K562 (cell line): ENCODE data around the gene TARBP1. TPM values are rescaled to one million over a fixed set of nuclear protein-coding genes. Genes with fewer than 3 reads are reported as not detected.

Experiments
- EP400 ChIP-seq: fragments of 450-650 bp; IDR thresholded peaks from 2 replicates; pipeline ENCODE4 v1.6.1; 2017; ENCODE audit warnings: antibody characterized with exemption, mild to moderate bottlenecking, moderate library complexity
- FOXK2 ChIP-seq, 2 experiments: fragments of 450-650 bp; IDR thresholded peaks in 1 of 2; conservative IDR thresholded peaks in 1 of 2; 2 replicates each; pipeline ENCODE4 v1.6.1; 2016; ENCODE audit warnings: low read depth in 2 of 2, mild to moderate bottlenecking in 1 of 2
- JUN ChIP-seq, 2 experiments: sonication (generic) in 1 of 2; formaldehyde crosslinking in 1 of 2; IDR thresholded peaks; 2 replicates each; pipeline versions ENCODE4 v1.6.1 to v1.8.0; 2012 to 2022; ENCODE audit warnings: borderline replicate concordance in 2 of 2, mild to moderate bottlenecking in 2 of 2, improper control_type of control experiment in 1 of 2, low read depth in 1 of 2, low read length in 1 of 2, missing genetic modification reagents in 1 of 2
- KDM1A ChIP-seq, 2 experiments: fragments of 450-650 bp; IDR thresholded peaks; 2 replicates each; pipeline ENCODE4 v1.6.1; 2016; ENCODE audit warnings: mild to moderate bottlenecking in 2 of 2
- LCOR ChIP-seq: sonication (generic); formaldehyde crosslinking; IDR thresholded peaks from 2 replicates; pipeline ENCODE4 v1.8.0; 2022; ENCODE audit warnings: mild to moderate bottlenecking, missing genetic modification reagents
- MAFK ChIP-seq: IDR thresholded peaks from 2 replicates; pipeline ENCODE4 v1.6.1; 2011; ENCODE audit warnings: low read length, improper control_type of control experiment
- MEIS2 ChIP-seq: fragments of 450-650 bp; IDR thresholded peaks from 2 replicates; pipeline ENCODE4 v1.6.1; 2014; ENCODE audit warnings: mild to moderate bottlenecking; ENCODE audit not compliant: partially characterized antibody
- NR2F6 ChIP-seq: fragments of 450-650 bp; formaldehyde crosslinking; IDR thresholded peaks from 2 replicates; pipeline ENCODE4 v1.4.0; 2020; ENCODE audit warnings: mild to moderate bottlenecking
- POLR2B ChIP-seq: fragments of 450-650 bp; IDR thresholded peaks from 2 replicates; pipeline ENCODE4 v1.6.1; 2018; ENCODE audit warnings: low read depth; ENCODE audit not compliant: partially characterized antibody
- PRMT5 ChIP-seq: sonication (generic); formaldehyde crosslinking; IDR thresholded peaks from 2 replicates; pipeline ENCODE4 v1.5.0; 2020; ENCODE audit warnings: missing genetic modification reagents
- SMAD2 ChIP-seq: fragments of 150-350 bp; IDR thresholded peaks from 2 replicates; pipeline ENCODE4 v1.6.1; 2014; ENCODE audit warnings: low read depth, mild to moderate bottlenecking, low read length
- SMARCA5 ChIP-seq: fragments of 450-650 bp; IDR thresholded peaks from 2 replicates; pipeline ENCODE4 v1.6.1; 2016
- TAF15 ChIP-seq: fragments of 200-400 bp; formaldehyde crosslinking; IDR thresholded peaks from 2 replicates; pipeline ENCODE4 v1.6.1; 2017; ENCODE audit warnings: mild to moderate bottlenecking, low read depth, low read length, moderate library complexity
- TEAD2 ChIP-seq: fragments of 450-650 bp; IDR thresholded peaks from 2 replicates; pipeline ENCODE4 v1.6.1; 2016; ENCODE audit warnings: missing genetic modification characterization, control low read depth, missing compliant biosample characterization
- YY1 ChIP-seq, 3 experiments: IDR thresholded peaks; 2 replicates each; pipeline ENCODE4 v1.6.1; 2011; ENCODE audit warnings: low read length in 2 of 3, mild to moderate bottlenecking in 2 of 3, moderate library complexity in 2 of 3, borderline replicate concordance in 1 of 3, control low read depth in 1 of 3, low read depth in 1 of 3; ENCODE audit not compliant: insufficient read depth in 3 of 3, insufficient replicate concordance in 2 of 3, control insufficient read depth in 1 of 3, insufficient read length in 1 of 3; ENCODE audit errors: extremely low read depth in 1 of 3
- ZFX ChIP-seq: sonication (generic); formaldehyde crosslinking; IDR thresholded peaks from 2 replicates; pipeline ENCODE4 v1.8.0; 2022; ENCODE audit warnings: mild to moderate bottlenecking, missing genetic modification reagents, moderate library complexity
- ZNF124 ChIP-seq: sonication (generic); formaldehyde crosslinking; IDR thresholded peaks from 2 replicates; pipeline ENCODE4 v1.8.1; 2022; ENCODE audit warnings: missing genetic modification reagents
- ZNF232 ChIP-seq: sonication (generic); formaldehyde crosslinking; IDR thresholded peaks from 2 replicates; pipeline ENCODE4 v1.8.0; 2022; ENCODE audit warnings: mild to moderate bottlenecking, missing genetic modification reagents
- ZNF445 ChIP-seq: fragments of 250-450 bp; sonication (Bioruptor Pico); IDR thresholded peaks from 2 replicates; pipeline ENCODE4 v1.4.0; 2020; ENCODE audit warnings: low read depth, mild to moderate bottlenecking, moderate library complexity
- polyA plus RNA-seq, 8 experiments: library from polyadenylated mRNA; depleted of rRNA in 4 of 8; stranded (reverse) in 5 of 8; unstranded in 3 of 8; fragments of >200 nt; fragmentation: Nextera tagmentation in 2 of 8; fragmentation: Illumina TruSeq in 1 of 8; extraction: Ambion mirVana in 2 of 8; extraction: Trizol in 1 of 8; gene quantifications; 2 replicates each; pipeline versions ENCODE4 v1.2.1 to v1.2.3, GENCODE V29; 2011 to 2014; ENCODE audit warnings: inconsistent platforms in 1 of 8, missing spikeins in 1 of 8
- total RNA-seq, 7 experiments: library from RNA; depleted of rRNA in 6 of 7; stranded (reverse); fragments of >200 nt in 6 of 7; fragmentation: Illumina TruSeq in 2 of 7; extraction: Trizol in 2 of 7; gene quantifications; 2 replicates each; pipeline versions ENCODE4 v1.2.1 to v1.2.3, GENCODE V29; 2011 to 2021; ENCODE audit warnings: low replicate concordance in 1 of 7
- TF ChIP-seq, protein P1 (sequence below): sonication (generic); formaldehyde crosslinking; IDR thresholded peaks from 2 replicates; pipeline ENCODE4 v1.8.0; 2023; ENCODE audit warnings: mild to moderate bottlenecking, missing genetic modification reagents
- TF ChIP-seq, protein P2 (sequence below): fragments of 450-650 bp; formaldehyde crosslinking; IDR thresholded peaks from 2 replicates; pipeline ENCODE4 v1.4.0; 2020; ENCODE audit warnings: mild to moderate bottlenecking, moderate library complexity
- TF ChIP-seq, protein P3 (sequence below): sonication (generic); formaldehyde crosslinking; IDR thresholded peaks from 2 replicates; pipeline ENCODE4 v1.8.0; 2022; ENCODE audit warnings: mild to moderate bottlenecking, low read depth, missing genetic modification reagents

TARBP1 gene
- total and polyA plus RNA-seq, 9 of the 15 experiments (the other 6 are each of a cell fraction or from before 2014, with no cell fraction given): 8.8 to 48.0 (median 22.9) TPM

DNA sequence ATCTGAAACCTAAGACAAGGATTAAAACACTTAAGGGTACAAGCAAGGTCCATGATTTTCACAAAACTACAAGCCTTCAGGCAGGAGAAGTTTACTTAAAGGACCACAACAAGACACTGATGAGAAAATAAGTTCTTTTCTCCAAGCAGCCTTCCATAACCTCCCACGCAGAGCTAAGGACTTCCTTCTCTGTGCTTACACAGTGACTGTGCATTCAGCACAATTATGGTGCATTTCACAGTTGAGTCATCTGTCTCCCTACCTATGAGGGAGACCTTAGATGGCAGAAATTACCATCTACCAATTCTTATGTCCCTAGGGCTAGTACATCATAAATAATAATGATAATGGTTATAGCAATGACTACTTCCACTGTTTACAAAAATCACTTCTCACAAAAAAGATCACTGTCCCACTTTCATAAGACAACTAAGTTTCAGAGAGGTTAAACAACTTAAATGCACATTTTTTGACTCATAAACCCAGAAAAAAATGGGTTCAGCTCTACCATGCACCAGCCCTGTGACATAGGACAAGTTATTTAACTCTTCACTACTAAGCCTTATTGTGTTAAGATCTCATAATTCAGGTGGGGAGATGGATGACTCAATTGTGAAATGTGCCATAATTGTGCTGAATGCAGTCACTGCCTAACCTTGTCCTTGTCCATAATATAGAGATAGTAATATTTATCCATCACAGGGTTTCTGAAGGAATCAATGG is 45.3 kb downstream of the TARBP1 start (continued):
- TF ChIP-seq, protein P1, sequence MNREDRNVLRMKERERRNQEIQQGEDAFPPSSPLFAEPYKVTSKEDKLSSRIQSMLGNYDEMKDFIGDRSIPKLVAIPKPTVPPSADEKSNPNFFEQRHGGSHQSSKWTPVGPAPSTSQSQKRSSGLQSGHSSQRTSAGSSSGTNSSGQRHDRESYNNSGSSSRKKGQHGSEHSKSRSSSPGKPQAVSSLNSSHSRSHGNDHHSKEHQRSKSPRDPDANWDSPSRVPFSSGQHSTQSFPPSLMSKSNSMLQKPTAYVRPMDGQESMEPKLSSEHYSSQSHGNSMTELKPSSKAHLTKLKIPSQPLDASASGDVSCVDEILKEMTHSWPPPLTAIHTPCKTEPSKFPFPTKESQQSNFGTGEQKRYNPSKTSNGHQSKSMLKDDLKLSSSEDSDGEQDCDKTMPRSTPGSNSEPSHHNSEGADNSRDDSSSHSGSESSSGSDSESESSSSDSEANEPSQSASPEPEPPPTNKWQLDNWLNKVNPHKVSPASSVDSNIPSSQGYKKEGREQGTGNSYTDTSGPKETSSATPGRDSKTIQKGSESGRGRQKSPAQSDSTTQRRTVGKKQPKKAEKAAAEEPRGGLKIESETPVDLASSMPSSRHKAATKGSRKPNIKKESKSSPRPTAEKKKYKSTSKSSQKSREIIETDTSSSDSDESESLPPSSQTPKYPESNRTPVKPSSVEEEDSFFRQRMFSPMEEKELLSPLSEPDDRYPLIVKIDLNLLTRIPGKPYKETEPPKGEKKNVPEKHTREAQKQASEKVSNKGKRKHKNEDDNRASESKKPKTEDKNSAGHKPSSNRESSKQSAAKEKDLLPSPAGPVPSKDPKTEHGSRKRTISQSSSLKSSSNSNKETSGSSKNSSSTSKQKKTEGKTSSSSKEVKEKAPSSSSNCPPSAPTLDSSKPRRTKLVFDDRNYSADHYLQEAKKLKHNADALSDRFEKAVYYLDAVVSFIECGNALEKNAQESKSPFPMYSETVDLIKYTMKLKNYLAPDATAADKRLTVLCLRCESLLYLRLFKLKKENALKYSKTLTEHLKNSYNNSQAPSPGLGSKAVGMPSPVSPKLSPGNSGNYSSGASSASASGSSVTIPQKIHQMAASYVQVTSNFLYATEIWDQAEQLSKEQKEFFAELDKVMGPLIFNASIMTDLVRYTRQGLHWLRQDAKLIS: no peak
- no peak for TF ChIP-seq SMARCA5
- TF ChIP-seq NR2F6 (CRISPR knock-in tag): no peak
- no peak for TF ChIP-seq ZNF124 (CRISPR knock-in tag)
- TF ChIP-seq TAF15: no peak
- no peak for TF ChIP-seq TEAD2 (tag)
- TF ChIP-seq, protein P2, sequence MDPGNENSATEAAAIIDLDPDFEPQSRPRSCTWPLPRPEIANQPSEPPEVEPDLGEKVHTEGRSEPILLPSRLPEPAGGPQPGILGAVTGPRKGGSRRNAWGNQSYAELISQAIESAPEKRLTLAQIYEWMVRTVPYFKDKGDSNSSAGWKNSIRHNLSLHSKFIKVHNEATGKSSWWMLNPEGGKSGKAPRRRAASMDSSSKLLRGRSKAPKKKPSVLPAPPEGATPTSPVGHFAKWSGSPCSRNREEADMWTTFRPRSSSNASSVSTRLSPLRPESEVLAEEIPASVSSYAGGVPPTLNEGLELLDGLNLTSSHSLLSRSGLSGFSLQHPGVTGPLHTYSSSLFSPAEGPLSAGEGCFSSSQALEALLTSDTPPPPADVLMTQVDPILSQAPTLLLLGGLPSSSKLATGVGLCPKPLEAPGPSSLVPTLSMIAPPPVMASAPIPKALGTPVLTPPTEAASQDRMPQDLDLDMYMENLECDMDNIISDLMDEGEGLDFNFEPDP (CRISPR knock-in tag): no peak
- TF ChIP-seq ZNF232 (CRISPR knock-in tag): no peak
- TF ChIP-seq POLR2B: no peak
- peak; percentile 44; the same call in 1 of the 2 replicates for TF ChIP-seq JUN (IDR thresholded peaks at IDR 0.05; ENCODE audit: borderline replicate concordance, low read depth, low read length)
- no peak for TF ChIP-seq JUN (CRISPR knock-in tag; IDR thresholded peaks at IDR 0.05; ENCODE audit: borderline replicate concordance)
- TF ChIP-seq FOXK2 (conservative IDR thresholded peaks at IDR 0.05 in 1 of 2, IDR thresholded peaks at IDR 0.05 in 1 of 2; ENCODE audit: low read depth in 2 of 2): 0 out of 4 replicates have a peak, but pooled peaks of 1 of the 2 experiments have one; percentile 23
- TF ChIP-seq, protein P3, sequence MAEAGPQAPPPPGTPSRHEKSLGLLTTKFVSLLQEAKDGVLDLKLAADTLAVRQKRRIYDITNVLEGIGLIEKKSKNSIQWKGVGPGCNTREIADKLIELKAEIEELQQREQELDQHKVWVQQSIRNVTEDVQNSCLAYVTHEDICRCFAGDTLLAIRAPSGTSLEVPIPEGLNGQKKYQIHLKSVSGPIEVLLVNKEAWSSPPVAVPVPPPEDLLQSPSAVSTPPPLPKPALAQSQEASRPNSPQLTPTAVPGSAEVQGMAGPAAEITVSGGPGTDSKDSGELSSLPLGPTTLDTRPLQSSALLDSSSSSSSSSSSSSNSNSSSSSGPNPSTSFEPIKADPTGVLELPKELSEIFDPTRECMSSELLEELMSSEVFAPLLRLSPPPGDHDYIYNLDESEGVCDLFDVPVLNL: no peak
- no peak for TF ChIP-seq SMAD2
- no peak for TF ChIP-seq EP400
- TF ChIP-seq KDM1A (IDR thresholded peaks at IDR 0.05): no peak; a peak in 1 of 4 replicates
- peak in 1 of 3 experiments; percentile 46 for TF ChIP-seq YY1 (IDR thresholded peaks at IDR 0.05; ENCODE audit: borderline replicate concordance in 1 of 3, control insufficient read depth in 1 of 3, extremely low read depth in 1 of 3, insufficient read depth in 3 of 3, insufficient read length in 1 of 3, insufficient replicate concordance in 2 of 3, low read depth in 1 of 3, low read length in 2 of 3)
- TF ChIP-seq LCOR (CRISPR knock-in tag): no peak
- TF ChIP-seq MAFK: peak; percentile 89
- TF ChIP-seq ZFX: no peak
- TF ChIP-seq PRMT5: no peak
- peak; percentile 5 for TF ChIP-seq MEIS2
- TF ChIP-seq ZNF445 (CRISPR knock-in tag): no peak
